ES-I3 (cell line): ENCODE measurements around the gene MRPS2.

ENCODE experiments used
- H3K36me3 ChIP-seq: 2 replicates; pipeline ENCODE4 v1.6.1; 2013; ENCODE audit warnings: mild to moderate bottlenecking, low read length, control low read depth, moderate library complexity; ENCODE audit not compliant: insufficient read depth
- H3K4me1 ChIP-seq: 2 replicates; pipeline ENCODE4 v1.6.1; 2013; ENCODE audit warnings: mild to moderate bottlenecking, control low read depth, low read length; ENCODE audit not compliant: insufficient read depth
- H3K9ac ChIP-seq: 2 replicates; pipeline ENCODE4 v1.6.1; 2013; ENCODE audit warnings: low read depth, mild to moderate bottlenecking, low read length, moderate library complexity
- H3K9me3 ChIP-seq: 2 replicates; pipeline ENCODE4 v1.6.1; 2013; ENCODE audit warnings: mild to moderate bottlenecking, low read length, moderate library complexity; ENCODE audit not compliant: control insufficient read depth, insufficient read depth

The MRPS2 gene

DNA sequence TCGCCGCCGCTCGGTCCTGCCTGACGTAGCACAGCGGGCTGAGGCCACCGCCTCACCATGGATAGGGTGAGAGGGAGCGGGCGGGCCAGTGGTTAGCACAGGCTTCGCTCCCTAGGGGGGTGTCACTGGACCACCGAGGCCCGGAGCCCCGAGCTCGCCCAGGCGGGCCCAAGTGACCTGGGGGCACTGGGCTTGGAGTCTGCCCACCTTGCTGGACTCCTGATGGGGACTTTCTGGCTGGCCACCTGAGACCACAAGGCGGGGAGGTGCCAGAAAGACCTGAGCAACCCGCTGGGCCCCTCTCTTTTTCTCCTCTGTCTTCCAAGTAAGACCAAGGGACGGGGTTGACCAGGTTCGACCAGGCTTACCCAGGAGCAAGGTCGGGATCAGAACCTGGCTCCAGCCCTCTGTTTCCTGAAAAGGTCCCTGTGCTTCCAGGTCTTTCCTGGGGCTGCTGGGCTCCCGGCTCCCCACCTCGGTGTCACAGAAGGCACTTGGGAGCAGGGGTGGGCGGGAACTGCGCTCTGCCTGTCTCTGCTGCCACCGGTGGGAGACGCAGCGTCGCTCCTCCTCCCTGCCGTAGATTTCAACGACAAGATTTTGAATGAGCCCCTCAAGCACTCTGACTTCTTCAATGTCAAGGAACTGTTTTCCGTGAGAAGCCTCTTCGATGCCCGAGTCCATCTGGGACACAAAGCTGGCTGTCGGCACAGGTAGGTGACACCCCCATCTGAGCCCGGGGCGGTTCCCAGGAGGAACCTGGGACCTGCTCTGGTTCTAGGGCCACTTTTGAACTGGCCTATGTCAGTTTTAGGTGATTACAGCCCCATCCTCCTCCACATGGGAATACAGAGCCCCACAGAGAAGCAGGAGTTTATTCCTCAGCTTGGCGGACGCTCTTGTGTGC lies 1.0 kb downstream of the MRPS2 start:
- peaks cover 6% of the 10 kb centered on the region; the same call in 1 of the 2 replicates for H3K4me1 ChIP-seq
- H3K36me3 ChIP-seq: peaks cover 8% of the 10 kb centered on the region
- no peaks in the 10 kb centered on the region for H3K9me3 ChIP-seq
- peak overlapping the region; percentile 84; the same call in 1 of the 2 replicates for H3K9ac ChIP-seq

DNA sequence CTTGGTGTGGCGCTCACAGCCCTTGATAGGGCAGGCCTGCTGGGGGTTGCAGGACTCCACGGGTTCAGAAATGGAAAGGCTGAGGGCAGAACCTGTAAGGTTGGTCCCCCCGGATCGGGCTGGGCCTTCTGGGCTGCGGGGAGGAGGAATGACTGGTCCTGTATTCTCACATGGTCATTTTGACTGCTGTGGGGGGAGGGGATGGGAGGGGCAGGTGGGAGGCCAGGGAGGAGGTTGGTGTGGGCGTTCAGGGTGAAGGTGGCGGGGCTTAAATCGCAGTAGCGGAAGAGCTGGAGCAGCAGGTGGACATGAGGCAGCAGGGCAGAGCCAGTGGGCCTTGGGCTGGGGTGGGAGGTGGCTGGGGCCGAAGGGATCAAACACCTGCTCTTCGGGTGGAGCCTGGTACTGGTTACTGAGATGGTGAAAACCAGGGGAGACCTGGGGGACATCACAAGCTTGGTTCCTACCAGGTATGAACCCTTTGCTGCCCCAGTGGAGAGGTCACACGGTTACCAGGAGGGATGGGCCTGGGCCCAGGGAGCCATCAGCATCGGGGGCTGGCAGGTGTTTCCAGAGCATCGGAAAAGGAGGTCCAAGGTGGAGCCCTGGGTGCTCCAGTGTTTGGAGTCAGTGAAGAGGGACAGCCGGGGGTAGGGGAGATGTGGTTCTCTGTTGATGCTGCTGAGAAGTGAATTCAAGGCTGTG lies 1.8 kb downstream of the MRPS2 start:
- peaks cover 11% of the 10 kb centered on the region; the same call in 1 of the 2 replicates for H3K4me1 ChIP-seq
- no peaks in the 10 kb centered on the region for H3K9me3 ChIP-seq
- peak overlapping the region; percentile 84; the same call in 1 of the 2 replicates for H3K9ac ChIP-seq
- H3K36me3 ChIP-seq: peaks cover 8% of the 10 kb centered on the region

DNA sequence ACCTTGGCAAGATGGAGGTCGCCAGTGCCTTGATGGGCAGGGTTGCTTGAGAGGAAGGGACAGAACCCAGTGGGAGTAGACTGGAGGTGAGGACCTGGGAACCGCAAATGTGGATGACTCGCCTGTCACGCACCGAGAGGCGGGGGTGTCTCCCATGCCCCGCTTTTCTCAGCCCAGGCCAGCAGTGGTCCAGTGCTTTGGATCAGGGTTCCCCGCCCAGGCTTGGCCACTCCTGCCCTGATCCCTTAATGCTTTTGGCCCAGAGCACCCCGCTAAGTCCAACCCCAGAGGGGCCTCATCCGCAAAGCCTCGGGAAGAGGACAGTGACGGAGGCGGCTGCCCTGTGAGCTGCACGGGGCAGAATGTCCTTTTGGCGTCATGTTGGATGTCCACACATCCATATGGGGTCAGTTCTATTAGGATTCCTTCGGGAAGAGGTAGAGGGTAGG lies 2.4 kb downstream of the MRPS2 start:
- H3K9ac ChIP-seq: no peak overlapping the region
- no peaks in the 10 kb centered on the region for H3K9me3 ChIP-seq
- peaks cover 11% of the 10 kb centered on the region; the same call in 1 of the 2 replicates for H3K4me1 ChIP-seq
- peaks cover 8% of the 10 kb centered on the region for H3K36me3 ChIP-seq

DNA sequence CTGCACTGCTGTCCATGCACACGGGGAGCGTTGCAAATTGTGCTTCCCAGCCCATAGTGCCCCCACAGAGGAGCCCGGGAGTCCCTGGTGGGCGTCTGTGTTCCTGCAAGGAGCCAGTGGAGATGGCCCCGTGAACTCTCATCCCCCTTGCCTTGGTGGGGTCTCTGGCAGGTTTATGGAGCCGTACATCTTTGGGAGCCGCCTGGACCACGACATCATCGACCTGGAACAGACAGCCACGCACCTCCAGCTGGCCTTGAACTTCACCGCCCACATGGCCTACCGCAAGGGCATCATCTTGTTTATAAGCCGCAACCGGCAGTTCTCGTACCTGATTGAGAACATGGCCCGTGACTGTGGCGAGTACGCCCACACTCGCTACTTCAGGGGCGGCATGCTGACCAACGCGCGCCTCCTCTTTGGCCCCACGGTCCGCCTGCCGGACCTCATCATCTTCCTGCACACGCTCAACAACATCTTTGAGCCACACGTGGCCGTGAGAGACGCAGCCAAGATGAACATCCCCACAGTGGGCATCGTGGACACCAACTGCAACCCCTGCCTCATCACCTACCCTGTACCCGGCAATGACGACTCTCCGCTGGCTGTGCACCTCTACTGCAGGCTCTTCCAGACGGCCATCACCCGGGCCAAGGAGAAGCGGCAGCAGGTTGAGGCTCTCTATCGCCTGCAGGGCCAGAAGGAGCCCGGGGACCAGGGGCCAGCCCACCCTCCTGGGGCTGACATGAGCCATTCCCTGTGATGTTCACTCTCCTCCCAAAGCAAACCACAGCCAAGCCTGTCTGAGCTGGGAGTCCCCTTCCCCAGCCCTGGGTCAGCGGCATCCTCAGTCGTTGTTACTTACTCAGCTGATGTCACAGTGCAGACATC lies 3.1 kb downstream of the MRPS2 start:
- Histone ChIP-seq H3K9ac (no peak overlapping the region), H3K9me3 (no peaks in the 10 kb centered on the region), H3K4me1 (peaks cover 11% of the 10 kb centered on the region; the same call in 1 of the 2 replicates), H3K36me3 (peaks cover 8% of the 10 kb centered on the region)

DNA sequence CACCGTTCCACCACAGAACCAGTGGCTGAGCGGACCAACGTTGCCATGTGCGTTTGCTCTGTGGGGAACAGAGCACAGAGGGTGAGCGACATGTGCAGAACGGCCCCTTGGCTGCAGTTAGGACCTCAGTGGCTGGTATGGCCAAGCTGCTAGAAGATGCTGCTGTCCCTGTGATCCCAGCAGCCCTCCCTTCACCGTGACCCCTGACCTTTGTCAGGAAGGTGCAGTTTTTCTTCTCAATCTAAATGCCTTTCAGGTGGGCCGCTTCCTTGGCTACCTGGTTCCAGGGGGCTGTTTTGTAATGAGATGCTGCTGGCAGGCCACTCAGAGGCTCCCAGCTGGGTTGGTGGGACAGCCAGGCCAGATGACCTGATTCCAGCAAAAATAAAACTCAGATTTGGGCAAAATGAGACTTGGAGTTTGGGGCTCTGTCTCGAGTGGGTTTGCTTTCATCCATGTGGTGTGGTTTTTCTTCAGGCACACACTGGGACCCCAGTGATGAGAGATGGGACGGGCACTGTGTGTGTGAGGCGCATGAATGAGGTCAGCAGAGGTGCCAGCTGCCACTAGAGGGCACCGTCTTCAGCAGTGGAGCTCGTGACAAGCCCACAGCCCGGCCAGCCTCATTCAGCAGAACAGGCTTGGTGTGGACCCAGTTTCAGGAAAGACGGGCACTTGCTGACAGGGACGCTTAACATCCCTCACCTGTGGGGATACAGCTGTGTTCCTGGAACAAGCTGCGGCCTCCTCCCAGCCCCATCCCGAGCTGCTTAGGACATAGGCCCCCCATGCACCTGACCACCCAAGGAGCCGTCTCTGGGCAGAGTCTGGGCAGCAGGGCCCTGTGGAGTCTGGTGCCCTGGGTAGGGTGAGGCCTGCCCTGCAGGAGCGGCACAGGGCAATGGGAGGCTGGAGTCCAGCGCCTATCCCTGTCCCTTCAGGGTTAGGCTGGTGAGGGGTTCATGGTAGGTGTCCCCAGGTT lies 4.1 kb downstream of the MRPS2 start:
- Histone ChIP-seq H3K9ac (no peak overlapping the region), H3K36me3 (peaks cover 8% of the 10 kb centered on the region), H3K4me1 (peaks cover 11% of the 10 kb centered on the region; the same call in 1 of the 2 replicates), H3K9me3 (no peaks in the 10 kb centered on the region; the same call in 1 of the 2 replicates)

DNA sequence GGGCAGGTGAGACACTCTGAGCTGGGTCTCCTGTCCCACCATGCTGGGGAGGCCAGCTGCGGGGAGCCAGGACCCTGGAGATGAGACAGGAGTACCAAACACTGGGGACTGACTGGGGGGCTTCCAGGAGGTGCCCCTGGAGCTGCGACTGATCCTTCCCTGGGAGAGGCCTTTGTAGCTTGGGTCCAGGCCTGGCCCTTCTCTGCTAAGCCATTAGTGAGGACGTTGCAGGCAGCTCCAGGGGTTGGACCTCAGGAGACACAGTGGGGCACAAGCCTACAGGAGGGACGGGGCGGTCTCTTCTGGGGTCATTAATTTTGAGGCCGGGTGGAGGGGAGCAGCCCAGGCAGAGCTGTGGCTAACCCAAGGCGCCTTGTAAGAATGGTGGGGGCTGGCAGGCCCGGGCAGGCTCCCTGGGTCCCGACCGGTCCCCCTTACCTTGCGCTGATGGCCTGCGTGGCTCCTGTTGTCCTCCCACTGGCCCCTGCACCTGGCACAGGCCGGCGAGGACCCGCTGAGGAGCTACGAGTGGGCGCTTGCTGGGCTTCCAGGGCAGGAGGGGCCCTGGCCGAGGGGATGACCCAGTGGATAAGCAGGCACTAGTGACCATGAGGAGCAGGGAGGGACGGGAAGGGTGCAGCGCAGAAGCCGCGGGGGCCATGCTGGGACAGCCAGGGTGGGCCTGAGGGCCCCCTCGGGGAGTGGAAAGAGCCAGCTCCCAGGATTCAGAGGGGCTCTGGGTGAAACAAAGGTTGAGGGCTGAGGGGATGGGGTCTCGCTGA lies 5.1 kb downstream of the MRPS2 start:
- Histone ChIP-seq H3K4me1 (peaks cover 11% of the 10 kb centered on the region; the same call in 1 of the 2 replicates), H3K36me3 (peaks cover 8% of the 10 kb centered on the region)

DNA sequence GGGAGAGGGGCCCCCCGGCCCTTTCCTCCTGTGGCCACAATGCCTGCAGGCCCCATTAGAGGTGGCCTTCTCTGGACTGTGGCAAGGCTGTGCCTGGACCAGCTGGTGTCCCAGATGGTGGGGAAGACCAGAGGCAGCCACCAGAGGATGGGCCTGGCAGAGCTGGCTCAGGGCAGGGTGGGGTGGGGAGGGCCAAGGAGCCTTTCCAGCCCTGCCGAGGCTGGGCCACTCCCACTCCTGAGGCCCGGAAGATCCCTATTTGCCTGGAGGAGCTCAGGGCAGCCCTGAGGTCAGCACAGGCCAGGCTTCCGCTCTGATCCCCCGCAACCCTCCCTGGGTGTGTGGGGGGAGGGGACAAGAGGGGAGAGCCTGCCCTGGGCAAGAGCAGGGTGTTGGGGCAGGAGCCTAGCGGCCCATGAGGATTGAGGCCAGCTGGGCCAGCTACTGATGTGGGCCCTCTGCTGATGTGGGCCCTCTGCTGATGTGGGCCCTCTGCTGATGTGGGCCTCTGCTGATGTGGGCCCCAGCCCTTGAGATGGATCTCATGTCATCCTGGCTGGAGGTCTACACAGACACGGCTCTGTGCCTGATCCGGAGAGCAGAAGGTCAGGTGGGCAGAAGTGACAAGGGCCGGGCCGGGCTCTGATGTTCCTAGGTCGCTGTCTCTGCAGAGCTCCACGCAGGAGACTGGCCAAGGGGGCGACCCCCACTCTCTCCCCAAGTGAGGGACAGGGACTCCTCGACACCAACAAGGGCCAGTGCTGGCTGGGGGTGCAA lies 6.0 kb downstream of the MRPS2 start:
- no peaks in the 10 kb centered on the region; the same call in 1 of the 2 replicates for H3K9me3 ChIP-seq
- peaks cover 8% of the 10 kb centered on the region for H3K36me3 ChIP-seq
- no peak overlapping the region for H3K9ac ChIP-seq
- H3K4me1 ChIP-seq: peaks cover 11% of the 10 kb centered on the region; the same call in 1 of the 2 replicates

More for the DNA sequence above, 5.1 kb downstream of the MRPS2 start:
- no peak overlapping the region for H3K9ac ChIP-seq
- H3K9me3 ChIP-seq: no peaks in the 10 kb centered on the region; the same call in 1 of the 2 replicates

DNA sequence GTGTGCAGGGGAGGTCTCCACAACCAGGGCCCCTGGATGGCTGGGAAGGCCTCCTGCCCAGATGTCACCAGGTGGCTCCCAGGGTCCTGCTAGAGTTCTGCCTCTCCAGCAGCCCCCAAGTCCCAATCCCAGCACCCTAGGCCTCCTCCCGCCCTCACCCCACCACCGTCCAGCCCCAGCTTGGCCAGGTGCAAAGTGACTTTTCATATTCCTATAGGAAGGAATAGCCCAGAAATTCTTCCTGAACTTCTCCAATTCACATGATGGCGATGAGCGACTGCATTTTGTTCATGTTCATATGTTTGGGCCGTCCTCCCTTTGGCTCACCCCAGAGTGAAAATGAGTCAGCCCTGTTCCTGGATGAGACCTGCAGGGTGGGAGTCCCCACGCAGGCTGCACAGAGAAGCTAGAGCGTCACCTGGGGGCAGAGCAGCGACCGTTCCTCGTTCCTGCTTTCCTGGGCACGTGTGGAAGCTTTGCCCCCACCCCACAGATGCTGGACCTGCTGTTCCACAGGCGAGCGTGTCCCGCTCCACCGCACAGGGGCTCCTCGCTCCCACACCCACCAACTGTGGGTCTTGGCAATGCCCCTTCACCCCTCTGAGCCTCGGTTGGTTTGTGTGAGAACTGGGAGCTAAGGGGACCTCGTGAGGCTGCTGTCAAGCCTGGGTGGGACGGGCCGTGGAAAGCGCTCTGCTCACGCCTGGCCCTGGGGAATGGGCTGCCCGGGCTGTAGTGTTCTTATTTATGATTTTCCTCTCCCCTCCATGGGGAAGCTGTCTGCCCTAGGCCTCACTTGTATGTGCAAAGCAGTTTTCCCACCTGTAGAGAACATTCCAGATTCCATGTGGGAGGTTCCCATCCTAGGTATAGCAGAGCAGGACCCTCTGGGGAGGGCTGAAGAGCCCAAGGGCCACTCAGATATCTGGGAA lies 6.9 kb downstream of the MRPS2 start:
- H3K9ac ChIP-seq: no peak overlapping the region
- H3K4me1 ChIP-seq: peaks cover 11% of the 10 kb centered on the region; the same call in 1 of the 2 replicates
- peaks cover 8% of the 10 kb centered on the region for H3K36me3 ChIP-seq
- no peaks in the 10 kb centered on the region; the same call in 1 of the 2 replicates for H3K9me3 ChIP-seq

DNA sequence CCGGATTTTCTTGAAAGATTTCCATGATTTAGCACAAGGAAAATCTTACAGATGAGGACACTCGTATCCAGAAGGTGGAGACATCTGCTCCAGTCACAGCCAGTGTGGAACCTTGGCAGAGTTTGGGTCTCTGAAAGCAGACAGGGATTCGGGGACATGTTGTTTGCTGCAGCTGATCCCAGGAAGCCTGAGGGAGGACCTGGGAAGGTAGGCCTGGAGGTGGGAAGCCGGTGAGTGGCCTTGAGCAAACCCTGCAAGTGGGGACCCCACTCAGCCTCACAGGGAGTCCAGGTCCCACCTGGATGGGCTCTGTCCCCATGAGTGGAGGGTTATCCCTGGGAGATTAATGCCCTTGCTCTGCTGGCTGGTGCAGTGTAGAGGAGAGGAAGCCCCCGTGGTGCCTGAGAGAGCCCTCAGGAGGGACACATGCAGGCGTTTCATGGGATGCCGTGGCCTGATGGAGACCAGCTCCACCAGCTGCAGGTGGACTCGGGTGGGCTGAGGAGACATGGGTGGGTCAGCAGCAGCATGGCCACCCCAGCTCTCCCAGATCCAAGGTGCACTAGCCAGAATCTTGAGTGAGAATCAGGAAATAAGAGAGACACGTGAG lies 7.8 kb downstream of the MRPS2 start:
- Histone ChIP-seq H3K4me1 (peaks cover 16% of the 10 kb centered on the region; the same call in 1 of the 2 replicates), H3K36me3 (peaks cover 3% of the 10 kb centered on the region; the same call in 1 of the 2 replicates), H3K9me3 (no peaks in the 10 kb centered on the region; the same call in 1 of the 2 replicates), H3K9ac (no peak overlapping the region)

DNA sequence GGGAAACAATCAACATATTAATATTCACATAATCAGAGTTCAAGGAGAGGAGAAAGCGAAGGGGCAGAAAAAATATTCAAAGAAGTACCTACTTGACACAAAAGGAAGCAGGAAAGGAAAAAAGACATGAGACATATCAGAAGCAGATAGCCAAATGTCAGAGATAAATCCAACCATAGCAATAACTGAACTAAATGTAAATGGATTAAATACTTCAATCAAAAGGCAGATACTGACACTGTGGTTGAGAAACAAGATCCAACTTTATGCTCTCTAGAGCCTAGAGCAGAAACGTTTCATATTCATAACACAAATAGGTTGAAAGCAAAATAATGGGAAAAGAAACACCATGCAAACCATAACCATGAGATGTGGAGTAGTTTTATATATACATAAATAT lies 9.0 kb downstream of the MRPS2 start:
- Histone ChIP-seq H3K9ac (no peak overlapping the region), H3K4me1 (peaks cover 16% of the 10 kb centered on the region; the same call in 1 of the 2 replicates), H3K36me3 (peaks cover 3% of the 10 kb centered on the region; the same call in 1 of the 2 replicates), H3K9me3 (no peaks in the 10 kb centered on the region; the same call in 1 of the 2 replicates)
